ENCODE measurements around the gene BASP1.

DNA sequence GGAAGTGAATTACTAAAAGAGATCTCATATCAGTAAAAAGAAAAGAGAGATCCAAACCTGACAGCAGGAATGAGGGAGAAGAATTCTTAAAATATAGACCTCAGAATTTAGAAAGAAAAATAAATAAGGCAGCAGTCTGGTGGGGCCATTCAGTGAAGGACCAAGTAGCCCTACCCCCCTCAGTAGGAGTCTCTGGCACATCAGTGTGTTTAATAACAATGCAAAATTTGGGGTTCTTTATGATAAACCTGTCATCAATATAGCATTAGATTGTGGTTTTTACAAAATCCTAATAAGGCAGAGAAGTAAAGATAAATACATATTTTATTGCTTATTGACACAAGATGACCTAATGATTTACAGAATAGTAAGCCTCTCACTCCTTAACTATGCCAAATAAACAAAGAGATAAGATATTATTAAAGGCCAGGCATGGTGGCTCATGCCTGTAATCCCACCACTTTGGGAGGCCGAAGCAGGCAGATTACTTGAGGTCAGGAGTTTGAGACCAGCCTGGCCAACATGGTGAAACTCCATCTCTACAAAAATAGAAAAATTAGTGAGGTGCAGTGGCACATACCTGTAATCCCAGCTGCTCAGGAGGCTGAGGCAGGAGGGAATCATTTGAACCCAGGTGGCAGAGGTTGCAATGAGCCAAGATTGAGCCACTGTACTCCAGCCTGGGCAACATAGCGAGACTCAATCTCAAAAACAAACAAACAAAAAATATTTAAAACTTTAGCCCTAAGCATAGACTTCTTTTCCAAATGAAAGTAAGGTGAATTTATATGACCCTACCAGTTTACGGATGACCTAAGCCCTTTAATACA lies 108.6 kb downstream of the BASP1 start:
- TF ChIP-seq POLR2AphosphoS5 (IDR thresholded peaks at IDR 0.05; ENCODE audit: low read depth, low read length) = no peak
- no peak for TF ChIP-seq ZBTB33 (IDR thresholded peaks at IDR 0.05; ENCODE audit: borderline replicate concordance, low read depth)
- TF ChIP-seq CTCF (IDR thresholded peaks at IDR 0.05) = no peak
- TF ChIP-seq, protein P1, sequence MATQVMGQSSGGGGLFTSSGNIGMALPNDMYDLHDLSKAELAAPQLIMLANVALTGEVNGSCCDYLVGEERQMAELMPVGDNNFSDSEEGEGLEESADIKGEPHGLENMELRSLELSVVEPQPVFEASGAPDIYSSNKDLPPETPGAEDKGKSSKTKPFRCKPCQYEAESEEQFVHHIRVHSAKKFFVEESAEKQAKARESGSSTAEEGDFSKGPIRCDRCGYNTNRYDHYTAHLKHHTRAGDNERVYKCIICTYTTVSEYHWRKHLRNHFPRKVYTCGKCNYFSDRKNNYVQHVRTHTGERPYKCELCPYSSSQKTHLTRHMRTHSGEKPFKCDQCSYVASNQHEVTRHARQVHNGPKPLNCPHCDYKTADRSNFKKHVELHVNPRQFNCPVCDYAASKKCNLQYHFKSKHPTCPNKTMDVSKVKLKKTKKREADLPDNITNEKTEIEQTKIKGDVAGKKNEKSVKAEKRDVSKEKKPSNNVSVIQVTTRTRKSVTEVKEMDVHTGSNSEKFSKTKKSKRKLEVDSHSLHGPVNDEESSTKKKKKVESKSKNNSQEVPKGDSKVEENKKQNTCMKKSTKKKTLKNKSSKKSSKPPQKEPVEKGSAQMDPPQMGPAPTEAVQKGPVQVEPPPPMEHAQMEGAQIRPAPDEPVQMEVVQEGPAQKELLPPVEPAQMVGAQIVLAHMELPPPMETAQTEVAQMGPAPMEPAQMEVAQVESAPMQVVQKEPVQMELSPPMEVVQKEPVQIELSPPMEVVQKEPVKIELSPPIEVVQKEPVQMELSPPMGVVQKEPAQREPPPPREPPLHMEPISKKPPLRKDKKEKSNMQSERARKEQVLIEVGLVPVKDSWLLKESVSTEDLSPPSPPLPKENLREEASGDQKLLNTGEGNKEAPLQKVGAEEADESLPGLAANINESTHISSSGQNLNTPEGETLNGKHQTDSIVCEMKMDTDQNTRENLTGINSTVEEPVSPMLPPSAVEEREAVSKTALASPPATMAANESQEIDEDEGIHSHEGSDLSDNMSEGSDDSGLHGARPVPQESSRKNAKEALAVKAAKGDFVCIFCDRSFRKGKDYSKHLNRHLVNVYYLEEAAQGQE (IDR thresholded peaks at IDR 0.05; ENCODE audit: low read depth, low read length) = no peak
- TF ChIP-seq TAF1 (IDR thresholded peaks at IDR 0.05; ENCODE audit: borderline replicate concordance, low read depth, low read length) = no peak
- no peak for TF ChIP-seq FOSL2 (IDR thresholded peaks at IDR 0.05; ENCODE audit: borderline replicate concordance, low read depth)
- TF ChIP-seq GABPA (IDR thresholded peaks at IDR 0.05; ENCODE audit: low read depth) = no peak
- TF ChIP-seq GATA2 (CRISPR knock-in tag; IDR thresholded peaks at IDR 0.05) = no peak
- TF ChIP-seq MXI1 (IDR thresholded peaks at IDR 0.05; ENCODE audit: low read depth, low read length) = no peak
- TF ChIP-seq EP300 (IDR thresholded peaks at IDR 0.05; ENCODE audit: borderline replicate concordance in 1 of 2, low read depth in 1 of 2, low read length in 1 of 2) = no peak
- TF ChIP-seq SIN3A (IDR thresholded peaks at IDR 0.05; ENCODE audit: borderline replicate concordance, low read depth, low read length) = no peak
